HepG2 (cell line): ENCODE measurements around the gene MON1A. TPM values are rescaled to one million over a fixed set of nuclear protein-coding genes. Genes with fewer than 3 reads are reported as not detected.
A peak's percentile ranks its signal among the peaks of the same experiment; 100 is the strongest.

Source experiments
- ATAC-seq: fragments of 200-7000 bp; cut with Tn5 transposase; 3 replicates; pipeline ENCODE4 v1.9.1; 2020; ENCODE audit warnings: mild to moderate bottlenecking, moderate library complexity
- BruUV-seq: library from RNA; stranded (reverse); fragments of 400-500 nt; replicated peaks from 2 replicates; lab custom pipeline; 2021; lab: Mats Ljungman, UMichigan
- CTCF ChIA-PET: fragments of 300-600 bp; formaldehyde crosslinking; extraction: SDS; loops from one replicate; lab custom pipeline; 2021; ENCODE audit warnings: low total read pairs, inconsistent platforms, low intra/inter-chr PET ratio; lab: Yijun Ruan, JAX
- POLR2A ChIA-PET: fragments of 350-600 bp; sonication (Branson Sonifier 250); formaldehyde crosslinking; loops from one replicate; lab custom pipeline; 2020; ENCODE audit warnings: antibody characterized with exemption, inconsistent platforms; lab: Yijun Ruan, JAX
- DNase-seq: peaks from one replicate; pipeline ENCODE4 v3.0.0-alpha.2; 2015; ENCODE audit warnings: low spot score
- FAIRE-seq: peaks from 3 replicates; lab custom pipeline; 2011; peaks lifted over from hg19 to GRCh38; lab: Jason Lieb, UNC
- H2AFZ ChIP-seq: one replicate; pipeline ENCODE4 v1.6.1; 2011; ENCODE audit warnings: low read length, inconsistent platforms
- H3K27ac ChIP-seq: fragments of 300-600 bp; 3 replicates; pipeline ENCODE4 v1.8.0; 2011; ENCODE audit warnings: mixed run types, mild to moderate bottlenecking, mixed read lengths, low read length, inconsistent platforms; ENCODE audit not compliant: insufficient read depth; ENCODE audit errors: extremely low read length
- H3K27me3 ChIP-seq, 2 experiments: fragments of 200-600 bp in 1 of 2; 2 replicates in 1 of 2; 3 replicates in 1 of 2; pipeline versions ENCODE4 v1.6.0 to v1.8.0; 2011; ENCODE audit warnings: low read length in 2 of 2, mild to moderate bottlenecking in 2 of 2, moderate library complexity in 2 of 2, inconsistent platforms in 1 of 2; ENCODE audit not compliant: insufficient read depth in 2 of 2, control insufficient read depth in 1 of 2
- H3K36me3 ChIP-seq, 2 experiments: fragments of 200-600 bp in 1 of 2; replicated peaks in 1 of 2; 2 replicates in 1 of 2; 3 replicates in 1 of 2; pipeline versions ENCODE4 v1.5.1 to v1.8.0; 2011; ENCODE audit warnings: low read length in 2 of 2, inconsistent platforms in 1 of 2; ENCODE audit not compliant: insufficient read depth in 2 of 2, control insufficient read depth in 1 of 2
- H3K4me1 ChIP-seq: 2 replicates; pipeline ENCODE4 v1.5.1; 2012; ENCODE audit warnings: low read length, inconsistent platforms; ENCODE audit not compliant: insufficient read depth
- H3K4me2 ChIP-seq: 2 replicates; pipeline ENCODE4 v1.6.0; 2011; ENCODE audit warnings: low read depth, low read length, inconsistent platforms
- H3K4me3 ChIP-seq, 3 experiments: fragments of 200-600 bp in 1 of 3; sonication (generic), shearing (Covaris generic) in 1 of 3; replicated peaks in 1 of 3; 2 replicates each; pipeline ENCODE4 v1.5.1; 2011 to 2016; ENCODE audit warnings: low read length in 3 of 3, inconsistent platforms in 2 of 3, low read depth in 2 of 3, mild to moderate bottlenecking in 2 of 3, control low read depth in 1 of 3, mixed read lengths in 1 of 3; ENCODE audit not compliant: insufficient read depth in 1 of 3
- H3K79me2 ChIP-seq: one replicate; pipeline ENCODE4 v1.6.1; 2011; ENCODE audit warnings: low read length, inconsistent platforms; ENCODE audit not compliant: insufficient read depth
- H3K9ac ChIP-seq: 2 replicates; pipeline ENCODE4 v1.6.0; 2011; ENCODE audit warnings: mild to moderate bottlenecking, low read depth, low read length, inconsistent platforms; ENCODE audit not compliant: insufficient read depth
- H3K9me3 ChIP-seq: 2 replicates; pipeline ENCODE4 v1.5.1; 2012; ENCODE audit warnings: mild to moderate bottlenecking, low read length
- H4K20me1 ChIP-seq: 2 replicates; pipeline ENCODE4 v1.6.0; 2011; ENCODE audit warnings: inconsistent platforms, mild to moderate bottlenecking, low read length, moderate library complexity; ENCODE audit not compliant: insufficient read depth
- FOSL2 ChIP-seq: sonication (generic); formaldehyde crosslinking; IDR thresholded peaks from 2 replicates; pipeline ENCODE4 v1.4.0; 2020; ENCODE audit warnings: missing genetic modification reagents
- FOXM1 ChIP-seq: sonication (generic); formaldehyde crosslinking; IDR thresholded peaks from 2 replicates; pipeline ENCODE4 v1.5.0; 2020; ENCODE audit warnings: missing genetic modification reagents
- GABPB1 ChIP-seq: IDR thresholded peaks from 2 replicates; pipeline ENCODE4 v1.6.1; 2016; ENCODE audit warnings: mild to moderate bottlenecking, missing genetic modification reagents, moderate library complexity, missing compliant biosample characterization
- MED1 ChIP-seq: sonication (generic); formaldehyde crosslinking; IDR thresholded peaks from 2 replicates; pipeline ENCODE4 v1.4.0; 2020; ENCODE audit warnings: missing genetic modification reagents
- PAF1 ChIP-seq: IDR thresholded peaks from 2 replicates; pipeline ENCODE4 v1.6.1; 2016; ENCODE audit warnings: missing genetic modification reagents, missing compliant biosample characterization
- RFX1 ChIP-seq: fragments of 450-650 bp; IDR thresholded peaks from 2 replicates; pipeline ENCODE4 v1.6.1; 2017
- RFX3 ChIP-seq: IDR thresholded peaks from 2 replicates; pipeline ENCODE4 v1.6.1; 2016; ENCODE audit warnings: missing biosample characterization, missing genetic modification reagents
- SOX6 ChIP-seq, 2 experiments: fragments of 450-650 bp in 1 of 2; sonication (generic) in 1 of 2; formaldehyde crosslinking in 1 of 2; IDR thresholded peaks; 2 replicates each; pipeline versions ENCODE4 v1.4.0 to v1.6.1; 2017 to 2020; ENCODE audit warnings: antibody characterized with exemption in 1 of 2, mild to moderate bottlenecking in 1 of 2, missing genetic modification reagents in 1 of 2
- ZNF792 ChIP-seq: IDR thresholded peaks from 2 replicates; pipeline ENCODE4 v1.6.1; 2016
- WGBS: methylation state at CpG from one replicate; pipeline ENCODE4 v1.1.6; 2017; ENCODE audit warnings: low lambda C conversion rate; 5-methylcytosine and 5-hydroxymethylcytosine counted together
- in situ Hi-C: cut with HindIII; loops from 2 replicates; pipeline ENCODE4 v1.10.0; 2017; ENCODE audit warnings: low pct_unique_long_range_greater_than_20kb; ENCODE audit not compliant: extremely low pct_ligation_motif_present
- intact Hi-C: fragments of 100-400 bp; cut with micrococcal nuclease; formaldehyde crosslinking; loops from one replicate; pipeline ENCODE4 v1.10.0; 2022; ENCODE audit not compliant: unreplicated experiment
- polyA plus RNA-seq, 8 experiments: library from polyadenylated mRNA; depleted of rRNA in 3 of 8; stranded (reverse) in 7 of 8; unstranded in 1 of 8; fragments of >200 nt; fragmentation: Illumina TruSeq in 4 of 8; extraction: Trizol in 4 of 8; gene quantifications; 2 replicates each; pipeline versions ENCODE4 v1.2.1 to v1.2.3, GENCODE V29; 2011 to 2016; ENCODE audit warnings: low read depth in 4 of 8, missing spikeins in 1 of 8, mixed read lengths in 1 of 8; ENCODE audit not compliant: insufficient read depth in 1 of 8
- total RNA-seq, 5 experiments: library from RNA; depleted of rRNA; stranded (reverse); fragments of >200 nt; fragmentation: Illumina TruSeq; extraction: Trizol; gene quantifications; 2 replicates each; pipeline ENCODE4 v1.2.3, GENCODE V29; 2016; ENCODE audit warnings: low read depth in 1 of 5
- TF ChIP-seq, protein P1 (sequence below): sonication (generic); formaldehyde crosslinking; IDR thresholded peaks from 2 replicates; pipeline ENCODE4; 2020; ENCODE audit warnings: missing genetic modification reagents, mild to moderate bottlenecking, borderline replicate concordance

The MON1A gene
- total and polyA plus RNA-seq, 2 of the 13 experiments (the other 11 are each of a cell fraction or from before 2014, with no cell fraction given), result 4.6 to 9.0 TPM

DNA sequence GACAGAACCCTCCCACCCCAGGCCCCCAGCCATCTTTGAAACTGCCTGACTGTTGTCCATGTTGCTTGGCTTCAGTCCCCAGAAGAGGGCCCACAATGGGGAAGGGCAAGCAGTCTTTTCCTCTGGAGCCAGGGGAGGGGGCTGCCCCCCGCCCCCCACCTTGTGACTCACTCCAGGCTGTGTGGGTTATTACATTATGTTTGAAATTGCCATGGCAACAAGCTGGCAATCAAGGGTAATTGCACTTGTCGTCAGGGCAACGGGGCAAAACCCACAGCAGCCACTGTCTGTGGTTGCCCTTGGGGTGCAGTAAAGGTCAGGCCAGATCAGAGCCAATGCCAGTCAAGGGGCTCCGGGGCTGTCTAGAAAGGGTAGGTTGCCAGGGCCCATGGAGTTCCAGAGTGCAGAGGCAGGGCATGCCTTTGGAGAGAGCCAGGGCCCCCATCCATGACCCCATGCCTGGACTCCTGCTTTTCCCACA, 56.8 kb downstream of the MON1A start:
- DNase-seq, result no peak
- POLR2A ChIA-PET, result interaction anchor here (0.9 to 1.6 kb wide), 7 partner anchors 9 to 86 kb away, joined by 3 to 5 read pairs (median 4); partner anchors contain the start of genes INKA1, IP6K1, RBM6 and UBA7

More for the DNA sequence above, 56.8 kb downstream of the MON1A start:
- Histone ChIP-seq H3K27ac (peak overlapping the region; percentile 10), H3K9me3 (no peaks in the 10 kb centered on the region), H3K4me3 (no peak overlapping the region), H4K20me1 (no peaks in the 10 kb centered on the region), H3K9ac (peak overlapping the region; percentile 50), H2AFZ (no peak overlapping the region), H3K4me2 (peak overlapping the region; percentile 65), H3K27me3 (peaks cover 0 to 31% of the 10 kb centered on the region in 2 experiments; a peak in 4 of 5 replicates), H3K36me3 (no peaks in the 10 kb centered on the region), H3K4me1 (peaks cover 32% of the 10 kb centered on the region), H3K79me2 (no peaks in the 10 kb centered on the region)
- in situ Hi-C loops, result no loop called here
- CTCF ChIA-PET, result no interaction called here
- WGBS, result 60% methylated on average over 3 of the region's 4 CpGs
- intact Hi-C loops, result loop anchor here (1.0 to 2.0 kb wide), 2 partner anchors 28 to 29 kb away; no protein-coding TSS in a partner anchor
- TF ChIP-seq MED1 (no peak), PAF1 (CRISPR knock-in tag) (no peak), FOXM1 (CRISPR knock-in tag) (no peak), ZNF792 (no peak), GABPB1 (CRISPR knock-in tag) (no peak), RFX1 (peak; percentile 73), SOX6 (IDR thresholded peaks at IDR 0.05) (no peak), SOX6 (CRISPR knock-in tag; IDR thresholded peaks at IDR 0.05) (no peak), RFX3 (CRISPR knock-in tag) (peak; percentile 49; the same call in 1 of the 2 replicates), FOSL2 (peak; percentile 9; the same call in 1 of the 2 replicates)
- TF ChIP-seq, protein P1, sequence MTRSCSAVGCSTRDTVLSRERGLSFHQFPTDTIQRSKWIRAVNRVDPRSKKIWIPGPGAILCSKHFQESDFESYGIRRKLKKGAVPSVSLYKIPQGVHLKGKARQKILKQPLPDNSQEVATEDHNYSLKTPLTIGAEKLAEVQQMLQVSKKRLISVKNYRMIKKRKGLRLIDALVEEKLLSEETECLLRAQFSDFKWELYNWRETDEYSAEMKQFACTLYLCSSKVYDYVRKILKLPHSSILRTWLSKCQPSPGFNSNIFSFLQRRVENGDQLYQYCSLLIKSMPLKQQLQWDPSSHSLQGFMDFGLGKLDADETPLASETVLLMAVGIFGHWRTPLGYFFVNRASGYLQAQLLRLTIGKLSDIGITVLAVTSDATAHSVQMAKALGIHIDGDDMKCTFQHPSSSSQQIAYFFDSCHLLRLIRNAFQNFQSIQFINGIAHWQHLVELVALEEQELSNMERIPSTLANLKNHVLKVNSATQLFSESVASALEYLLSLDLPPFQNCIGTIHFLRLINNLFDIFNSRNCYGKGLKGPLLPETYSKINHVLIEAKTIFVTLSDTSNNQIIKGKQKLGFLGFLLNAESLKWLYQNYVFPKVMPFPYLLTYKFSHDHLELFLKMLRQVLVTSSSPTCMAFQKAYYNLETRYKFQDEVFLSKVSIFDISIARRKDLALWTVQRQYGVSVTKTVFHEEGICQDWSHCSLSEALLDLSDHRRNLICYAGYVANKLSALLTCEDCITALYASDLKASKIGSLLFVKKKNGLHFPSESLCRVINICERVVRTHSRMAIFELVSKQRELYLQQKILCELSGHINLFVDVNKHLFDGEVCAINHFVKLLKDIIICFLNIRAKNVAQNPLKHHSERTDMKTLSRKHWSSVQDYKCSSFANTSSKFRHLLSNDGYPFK (CRISPR knock-in tag), result no peak
- BruUV-seq, result no TSS peak
- no peak for FAIRE-seq
- peak; percentile 13 for ATAC-seq
